Measurements from ENCODE around the gene ADAMTSL4.
"Not testable (repeated sequence)": the region's sequence is repeated elsewhere in the genome, so short reads cannot be mapped to it uniquely, and the experiment has no call there.

DNA sequence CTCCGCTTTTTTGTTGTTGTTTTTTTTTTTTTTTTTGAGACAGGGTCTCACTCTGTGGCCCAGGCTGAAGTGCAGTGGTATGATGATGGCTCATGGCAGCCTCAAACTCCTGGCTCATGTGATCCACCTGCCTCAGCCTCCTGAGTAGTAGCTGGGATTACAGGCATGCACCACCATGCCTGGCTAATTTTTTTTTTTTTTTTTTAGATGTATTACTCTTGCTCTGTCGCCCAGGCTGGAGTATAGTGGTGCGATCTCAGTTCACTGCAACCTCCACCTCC lies 56.2 kb downstream of the ADAMTSL4 start:
- TF ChIP-seq, protein P1, sequence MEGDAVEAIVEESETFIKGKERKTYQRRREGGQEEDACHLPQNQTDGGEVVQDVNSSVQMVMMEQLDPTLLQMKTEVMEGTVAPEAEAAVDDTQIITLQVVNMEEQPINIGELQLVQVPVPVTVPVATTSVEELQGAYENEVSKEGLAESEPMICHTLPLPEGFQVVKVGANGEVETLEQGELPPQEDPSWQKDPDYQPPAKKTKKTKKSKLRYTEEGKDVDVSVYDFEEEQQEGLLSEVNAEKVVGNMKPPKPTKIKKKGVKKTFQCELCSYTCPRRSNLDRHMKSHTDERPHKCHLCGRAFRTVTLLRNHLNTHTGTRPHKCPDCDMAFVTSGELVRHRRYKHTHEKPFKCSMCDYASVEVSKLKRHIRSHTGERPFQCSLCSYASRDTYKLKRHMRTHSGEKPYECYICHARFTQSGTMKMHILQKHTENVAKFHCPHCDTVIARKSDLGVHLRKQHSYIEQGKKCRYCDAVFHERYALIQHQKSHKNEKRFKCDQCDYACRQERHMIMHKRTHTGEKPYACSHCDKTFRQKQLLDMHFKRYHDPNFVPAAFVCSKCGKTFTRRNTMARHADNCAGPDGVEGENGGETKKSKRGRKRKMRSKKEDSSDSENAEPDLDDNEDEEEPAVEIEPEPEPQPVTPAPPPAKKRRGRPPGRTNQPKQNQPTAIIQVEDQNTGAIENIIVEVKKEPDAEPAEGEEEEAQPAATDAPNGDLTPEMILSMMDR (IDR thresholded peaks at IDR 0.05; ENCODE audit: extremely low read depth in 1 of 2, insufficient read depth in 1 of 2, low read depth in 1 of 2, low read length in 2 of 2), result not testable (repeated sequence)
- TF ChIP-seq EZH2 (IDR thresholded peaks at IDR 0.05; ENCODE audit: borderline replicate concordance, low read depth, low read length, severe bottlenecking); MAX (IDR thresholded peaks at IDR 0.05; ENCODE audit: insufficient read depth, insufficient read length); POLR2AphosphoS5 (IDR thresholded peaks at IDR 0.05; ENCODE audit: insufficient read depth, low read depth, low read length): not testable (repeated sequence)
